Central memory CD8-positive, alpha-beta T cell (primary cell): Measurements from ENCODE around the gene PPCS.

Source experiments
- ATAC-seq: fragments of 150-1000 bp; cut with Tn5 transposase; replicated peaks from 2 replicates; pipeline ENCODE4 v1.10.0; 2022; ENCODE audit warnings: mild to moderate bottlenecking, moderate FRiP score, moderate number of reproducible peaks; ENCODE audit not compliant: poor library complexity, severe bottlenecking; ENCODE audit errors: extremely low read depth
- DNase-seq, 2 donors: peaks; one replicate each; pipeline ENCODE4 v3.0.0; 2021; ENCODE audit warnings: low spot score in 2 of 2
- H3K27ac Mint-ChIP-seq: one replicate; pipeline ENCODE4 v1.8.0; 2022; ENCODE audit warnings: low read depth, mild to moderate bottlenecking, moderate library complexity, mixed read lengths
- H3K27me3 Mint-ChIP-seq: one replicate; pipeline ENCODE4 v1.8.0; 2022; ENCODE audit warnings: mixed read lengths
- H3K36me3 Mint-ChIP-seq: one replicate; pipeline ENCODE4 v1.8.0; 2022; ENCODE audit warnings: mild to moderate bottlenecking, moderate library complexity, mixed read lengths; ENCODE audit not compliant: insufficient read depth
- H3K4me1 Mint-ChIP-seq: one replicate; pipeline ENCODE4 v1.8.0; 2022; ENCODE audit warnings: mixed read lengths
- H3K4me3 Mint-ChIP-seq: one replicate; pipeline ENCODE4 v1.8.0; 2022; ENCODE audit warnings: mild to moderate bottlenecking, moderate library complexity, mixed read lengths
- H3K9me3 Mint-ChIP-seq: one replicate; pipeline ENCODE4 v1.8.0; 2022; ENCODE audit warnings: mixed read lengths

PPCS gene

GRCh38 chr1:42504535-42505128, 48.3 kb downstream of the PPCS start:
- Mint-ChIP-seq H3K27me3 (no peaks in the 10 kb centered on the region), H3K4me3 (no peak overlapping the region), H3K4me1 (no peaks in the 10 kb centered on the region), H3K27ac (no peak overlapping the region), H3K36me3 (peaks cover 2% of the 10 kb centered on the region), H3K9me3 (no peaks in the 10 kb centered on the region)
- DNase-seq (no peak), ATAC-seq (no peak)

- H3K36me3 Mint-ChIP-seq: no peaks in the 10 kb centered on the region
Measured at GRCh38 chr1:42506576-42506975, 50.2 kb downstream of the PPCS start.

More at GRCh38 chr1:42506576-42506975, 50.2 kb downstream of the PPCS start:
- no peaks in the 10 kb centered on the region for H3K27me3 Mint-ChIP-seq
- H3K9me3 Mint-ChIP-seq: peaks cover 4% of the 10 kb centered on the region
- ATAC-seq (no peak), DNase-seq (no peak)
- H3K4me1 Mint-ChIP-seq: no peaks in the 10 kb centered on the region
- no peak overlapping the region for H3K4me3 Mint-ChIP-seq
- H3K27ac Mint-ChIP-seq: no peak overlapping the region
